WTC11 (cell line): ENCODE results near the gene HLTF. TPM values are rescaled to one million over a fixed set of nuclear protein-coding genes. Genes with fewer than 3 reads are reported as not detected.
A peak's percentile ranks its signal among the peaks of the same experiment; 100 is the strongest.

Experiments
- ATAC-seq: fragments of 200-7000 bp; cut with Tn5 transposase; 2 replicates; pipeline ENCODE4 v1.10.0; 2021; ENCODE audit warnings: mild to moderate bottlenecking, moderate library complexity
- Bru-seq: library from RNA; stranded (reverse); fragments of 400-500 nt; gene quantifications from one replicate; lab custom pipeline; 2021; lab: Mats Ljungman, UMichigan
- CTCF ChIA-PET: fragments of 300-600 bp; sonication (Branson Sonifier 250); formaldehyde crosslinking; loops from one replicate; lab custom pipeline; 2021; ENCODE audit warnings: antibody characterized with exemption; lab: Charles Lee
- POLR2A ChIA-PET: fragments of 350-600 bp; sonication (Branson Sonifier 250); formaldehyde crosslinking; loops from one replicate; lab custom pipeline; 2021; ENCODE audit warnings: antibody characterized with exemption; lab: Charles Lee
- DNase-seq: peaks from one replicate; pipeline ENCODE4 v3.0.0; 2021; ENCODE audit warnings: low spot score
- H3K27ac Mint-ChIP-seq: 2 replicates; pipeline ENCODE4 v1.8.0; 2021; ENCODE audit warnings: mixed read lengths
- H3K27me3 Mint-ChIP-seq: 2 replicates; pipeline ENCODE4 v1.8.0; 2021; ENCODE audit warnings: low read depth, mild to moderate bottlenecking, moderate library complexity, mixed read lengths
- H3K36me3 Mint-ChIP-seq: 2 replicates; pipeline ENCODE4 v1.8.0; 2021; ENCODE audit warnings: mixed read lengths
- H3K4me1 Mint-ChIP-seq: 2 replicates; pipeline ENCODE4 v1.8.0; 2022; ENCODE audit warnings: mixed read lengths
- H3K4me3 Mint-ChIP-seq: 2 replicates; pipeline ENCODE4 v1.8.0; 2021; ENCODE audit warnings: mild to moderate bottlenecking, moderate library complexity, mixed read lengths
- H3K9me3 Mint-ChIP-seq: 2 replicates; pipeline ENCODE4 v1.8.0; 2021; ENCODE audit warnings: mixed read lengths
- CREB1 ChIP-seq: sonication (generic); formaldehyde crosslinking; IDR thresholded peaks from 2 replicates; pipeline ENCODE4 v1.8.0; 2023; ENCODE audit warnings: mild to moderate bottlenecking, missing genetic modification reagents
- ELF4 ChIP-seq: sonication (generic); formaldehyde crosslinking; IDR thresholded peaks from 2 replicates; pipeline ENCODE4 v1.8.1; 2022; ENCODE audit warnings: low read depth, mild to moderate bottlenecking, moderate library complexity, missing genetic modification reagents
- EMX1 ChIP-seq: fragments of 250-450 bp; sonication (Bioruptor Pico); IDR thresholded peaks from 2 replicates; pipeline ENCODE4 v1.8.0; 2021; ENCODE audit warnings: mild to moderate bottlenecking
- ESRRA ChIP-seq: sonication (generic); formaldehyde crosslinking; IDR thresholded peaks from 2 replicates; pipeline ENCODE4 v1.8.1; 2022; ENCODE audit warnings: mild to moderate bottlenecking, missing genetic modification reagents, borderline replicate concordance
- FOXJ3 ChIP-seq: sonication (generic); formaldehyde crosslinking; IDR thresholded peaks from 2 replicates; pipeline ENCODE4 v1.9.0; 2021; ENCODE audit warnings: missing genetic modification reagents, mild to moderate bottlenecking, borderline replicate concordance
- HMGA2 ChIP-seq: fragments of 250-450 bp; sonication (Bioruptor Pico); IDR thresholded peaks from 2 replicates; pipeline ENCODE4 v1.4.0; 2021; ENCODE audit warnings: mild to moderate bottlenecking, moderate library complexity
- JAZF1 ChIP-seq: fragments of 250-450 bp; sonication (Bioruptor Pico); IDR thresholded peaks from 2 replicates; pipeline ENCODE4 v1.9.0; 2021; ENCODE audit warnings: moderate library complexity, mild to moderate bottlenecking, inconsistent platforms
- KAT7 ChIP-seq: sonication (generic); formaldehyde crosslinking; IDR thresholded peaks from 2 replicates; pipeline ENCODE4 v1.8.1; 2023; ENCODE audit warnings: missing genetic modification reagents, mild to moderate bottlenecking, borderline replicate concordance
- TEAD4 ChIP-seq: sonication (generic); formaldehyde crosslinking; IDR thresholded peaks from 2 replicates; pipeline ENCODE4 v1.8.0; 2022; ENCODE audit warnings: mild to moderate bottlenecking, missing genetic modification reagents
- TP53 ChIP-seq: sonication (generic); formaldehyde crosslinking; IDR thresholded peaks from 2 replicates; pipeline ENCODE4 v1.8.1; 2023; ENCODE audit warnings: mild to moderate bottlenecking, missing genetic modification reagents
- ZNF232 ChIP-seq: sonication (generic); formaldehyde crosslinking; IDR thresholded peaks from 2 replicates; pipeline ENCODE4 v1.8.0; 2022; ENCODE audit warnings: mild to moderate bottlenecking, missing genetic modification reagents
- ZNF423 ChIP-seq: fragments of 250-450 bp; sonication (Bioruptor Pico); IDR thresholded peaks from 2 replicates; pipeline ENCODE4 v2.1.2; 2022; ENCODE audit warnings: mild to moderate bottlenecking, moderate library complexity
- long read RNA-seq, 3 experiments: library from RNA in 1 of 3; library from capped mRNA in 1 of 3; library from polyadenylated mRNA in 1 of 3; unstranded in 2 of 3; stranded (forward) in 1 of 3; transcript quantifications; one replicate each; pipeline ENCODE4 v2.0.0, GENCODE V29; 2021
- total RNA-seq: library from RNA; stranded (reverse); gene quantifications from 3 replicates; pipeline ENCODE4 v1.2.3, GENCODE V29; 2021
- TF ChIP-seq, protein P1 (sequence below): sonication (generic); formaldehyde crosslinking; IDR thresholded peaks from 2 replicates; pipeline ENCODE4 v1.8.0; 2023; ENCODE audit warnings: mild to moderate bottlenecking, missing genetic modification reagents
- TF ChIP-seq, protein P2 (sequence below): sonication (generic); formaldehyde crosslinking; conservative IDR thresholded peaks from 2 replicates; pipeline ENCODE4 v1.8.1; 2023; ENCODE audit warnings: mild to moderate bottlenecking, low read depth, missing genetic modification reagents, moderate library complexity
- TF ChIP-seq, protein P3 (sequence below): sonication (generic); formaldehyde crosslinking; IDR thresholded peaks from 2 replicates; pipeline ENCODE4 v1.8.1; 2022; ENCODE audit warnings: mild to moderate bottlenecking, missing genetic modification reagents, moderate library complexity, borderline replicate concordance
- TF ChIP-seq, protein P4 (sequence below): sonication (generic); formaldehyde crosslinking; IDR thresholded peaks from 2 replicates; pipeline ENCODE4 v1.8.0; 2023; ENCODE audit warnings: missing genetic modification reagents, mild to moderate bottlenecking, borderline replicate concordance
- TF ChIP-seq, protein P5 (sequence below): sonication (generic); formaldehyde crosslinking; IDR thresholded peaks from 2 replicates; pipeline ENCODE4 v1.8.0; 2022; ENCODE audit warnings: mild to moderate bottlenecking, missing genetic modification reagents

HLTF gene, protein sequence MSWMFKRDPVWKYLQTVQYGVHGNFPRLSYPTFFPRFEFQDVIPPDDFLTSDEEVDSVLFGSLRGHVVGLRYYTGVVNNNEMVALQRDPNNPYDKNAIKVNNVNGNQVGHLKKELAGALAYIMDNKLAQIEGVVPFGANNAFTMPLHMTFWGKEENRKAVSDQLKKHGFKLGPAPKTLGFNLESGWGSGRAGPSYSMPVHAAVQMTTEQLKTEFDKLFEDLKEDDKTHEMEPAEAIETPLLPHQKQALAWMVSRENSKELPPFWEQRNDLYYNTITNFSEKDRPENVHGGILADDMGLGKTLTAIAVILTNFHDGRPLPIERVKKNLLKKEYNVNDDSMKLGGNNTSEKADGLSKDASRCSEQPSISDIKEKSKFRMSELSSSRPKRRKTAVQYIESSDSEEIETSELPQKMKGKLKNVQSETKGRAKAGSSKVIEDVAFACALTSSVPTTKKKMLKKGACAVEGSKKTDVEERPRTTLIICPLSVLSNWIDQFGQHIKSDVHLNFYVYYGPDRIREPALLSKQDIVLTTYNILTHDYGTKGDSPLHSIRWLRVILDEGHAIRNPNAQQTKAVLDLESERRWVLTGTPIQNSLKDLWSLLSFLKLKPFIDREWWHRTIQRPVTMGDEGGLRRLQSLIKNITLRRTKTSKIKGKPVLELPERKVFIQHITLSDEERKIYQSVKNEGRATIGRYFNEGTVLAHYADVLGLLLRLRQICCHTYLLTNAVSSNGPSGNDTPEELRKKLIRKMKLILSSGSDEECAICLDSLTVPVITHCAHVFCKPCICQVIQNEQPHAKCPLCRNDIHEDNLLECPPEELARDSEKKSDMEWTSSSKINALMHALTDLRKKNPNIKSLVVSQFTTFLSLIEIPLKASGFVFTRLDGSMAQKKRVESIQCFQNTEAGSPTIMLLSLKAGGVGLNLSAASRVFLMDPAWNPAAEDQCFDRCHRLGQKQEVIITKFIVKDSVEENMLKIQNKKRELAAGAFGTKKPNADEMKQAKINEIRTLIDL
- 62.4 to 84.0 TPM (median 73.8 TPM) in 3 replicates for total RNA-seq
- Bru-seq, nascent RNA: percentile 90 among the genes with signal in this experiment
- long read RNA-seq, experiment 1, full-length matches to known transcripts: 249 of 441 reads
- long read RNA-seq, experiment 1, partial matches to known transcripts: 65 of 441 reads
- long read RNA-seq, experiment 1, other reads (novel, unspliced or antisense): 127 of 441 reads
- long read RNA-seq, experiment 2, full-length matches to known transcripts: 9 of 63 reads
- long read RNA-seq, experiment 2, partial matches to known transcripts: 15 of 63 reads
- long read RNA-seq, experiment 2, other reads (novel, unspliced or antisense): 39 of 63 reads
- long read RNA-seq, experiment 3, partial matches to known transcripts: 5 of 8 reads
- long read RNA-seq, experiment 3, other reads (novel, unspliced or antisense): 2 of 8 reads

DNA sequence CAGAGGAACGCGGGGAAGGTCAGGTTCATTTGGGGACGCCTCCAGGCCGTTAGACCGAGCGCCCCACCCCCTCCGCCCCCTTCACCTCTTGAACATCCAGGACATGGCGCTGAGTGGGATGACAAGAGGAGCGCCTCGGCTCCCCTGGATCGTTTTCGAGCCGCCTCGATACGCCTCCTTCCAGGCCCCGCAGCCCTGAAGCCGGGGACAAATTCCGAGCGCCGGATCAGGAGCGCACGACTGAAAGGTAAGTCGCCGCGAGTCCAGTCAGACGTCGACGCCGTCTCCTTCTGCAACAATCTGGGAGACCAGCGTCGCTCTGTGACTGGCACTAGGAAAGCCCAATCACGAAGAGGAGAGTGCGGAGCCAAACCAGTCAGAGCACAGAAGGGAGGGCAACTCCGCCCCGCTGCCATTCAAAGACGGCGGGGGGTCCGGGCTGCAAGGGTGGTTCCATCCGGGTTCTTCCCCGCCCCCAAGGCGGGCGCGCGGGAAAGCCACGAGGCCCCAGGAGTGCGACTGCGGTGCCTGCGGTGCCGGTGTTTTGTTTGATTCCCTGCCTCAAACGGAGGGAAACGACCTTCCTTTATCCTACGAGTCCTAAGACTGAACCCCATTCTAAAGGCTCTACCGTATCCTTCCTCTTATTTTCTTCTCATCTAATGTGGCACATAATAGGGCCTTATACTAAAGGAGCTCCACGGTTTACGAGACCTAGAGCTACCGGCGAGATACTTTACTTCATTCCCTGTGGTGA, at the start of gene HLTF:
Gene HLTF, minus strand, starts transcription at position 302 of the 757 bp plus-strand sequence. Its CDS starts 197 bp downstream, at position 105.
- peaks cover 19% of the 10 kb centered on the region for H3K4me1 Mint-ChIP-seq
- DNase-seq (peak; percentile 98), ATAC-seq (peak; percentile 99)
- peaks cover 31% of the 10 kb centered on the region for H3K27me3 Mint-ChIP-seq
- H3K9me3 Mint-ChIP-seq: peaks cover 4% of the 10 kb centered on the region
- ChIA-PET POLR2A (interaction anchor here (0.6 kb wide), 1 partner anchor 19 kb away, joined by 3 read pairs; no protein-coding TSS in a partner anchor), CTCF (interaction anchor here (1.4 to 2.1 kb wide), 3 partner anchors 34 to 131 kb away, joined by 4 to 8 read pairs (median 5); no protein-coding TSS in a partner anchor)
- H3K4me3 Mint-ChIP-seq: peak within 1 kb of the TSS; percentile 90
- H3K36me3 Mint-ChIP-seq: peaks cover 24% of the 10 kb centered on the region
- H3K27ac Mint-ChIP-seq: peak within 1 kb of the TSS; percentile 92
- TF ChIP-seq CREB1: peak; percentile 96
- TF ChIP-seq TP53: peak; percentile 98
- TF ChIP-seq, protein P1, sequence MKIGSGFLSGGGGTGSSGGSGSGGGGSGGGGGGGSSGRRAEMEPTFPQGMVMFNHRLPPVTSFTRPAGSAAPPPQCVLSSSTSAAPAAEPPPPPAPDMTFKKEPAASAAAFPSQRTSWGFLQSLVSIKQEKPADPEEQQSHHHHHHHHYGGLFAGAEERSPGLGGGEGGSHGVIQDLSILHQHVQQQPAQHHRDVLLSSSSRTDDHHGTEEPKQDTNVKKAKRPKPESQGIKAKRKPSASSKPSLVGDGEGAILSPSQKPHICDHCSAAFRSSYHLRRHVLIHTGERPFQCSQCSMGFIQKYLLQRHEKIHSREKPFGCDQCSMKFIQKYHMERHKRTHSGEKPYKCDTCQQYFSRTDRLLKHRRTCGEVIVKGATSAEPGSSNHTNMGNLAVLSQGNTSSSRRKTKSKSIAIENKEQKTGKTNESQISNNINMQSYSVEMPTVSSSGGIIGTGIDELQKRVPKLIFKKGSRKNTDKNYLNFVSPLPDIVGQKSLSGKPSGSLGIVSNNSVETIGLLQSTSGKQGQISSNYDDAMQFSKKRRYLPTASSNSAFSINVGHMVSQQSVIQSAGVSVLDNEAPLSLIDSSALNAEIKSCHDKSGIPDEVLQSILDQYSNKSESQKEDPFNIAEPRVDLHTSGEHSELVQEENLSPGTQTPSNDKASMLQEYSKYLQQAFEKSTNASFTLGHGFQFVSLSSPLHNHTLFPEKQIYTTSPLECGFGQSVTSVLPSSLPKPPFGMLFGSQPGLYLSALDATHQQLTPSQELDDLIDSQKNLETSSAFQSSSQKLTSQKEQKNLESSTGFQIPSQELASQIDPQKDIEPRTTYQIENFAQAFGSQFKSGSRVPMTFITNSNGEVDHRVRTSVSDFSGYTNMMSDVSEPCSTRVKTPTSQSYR (CRISPR knock-in tag): peak; percentile 96
- peak; percentile 90; the same call in 1 of the 2 replicates for TF ChIP-seq ESRRA (CRISPR knock-in tag)
- TF ChIP-seq, protein P2, sequence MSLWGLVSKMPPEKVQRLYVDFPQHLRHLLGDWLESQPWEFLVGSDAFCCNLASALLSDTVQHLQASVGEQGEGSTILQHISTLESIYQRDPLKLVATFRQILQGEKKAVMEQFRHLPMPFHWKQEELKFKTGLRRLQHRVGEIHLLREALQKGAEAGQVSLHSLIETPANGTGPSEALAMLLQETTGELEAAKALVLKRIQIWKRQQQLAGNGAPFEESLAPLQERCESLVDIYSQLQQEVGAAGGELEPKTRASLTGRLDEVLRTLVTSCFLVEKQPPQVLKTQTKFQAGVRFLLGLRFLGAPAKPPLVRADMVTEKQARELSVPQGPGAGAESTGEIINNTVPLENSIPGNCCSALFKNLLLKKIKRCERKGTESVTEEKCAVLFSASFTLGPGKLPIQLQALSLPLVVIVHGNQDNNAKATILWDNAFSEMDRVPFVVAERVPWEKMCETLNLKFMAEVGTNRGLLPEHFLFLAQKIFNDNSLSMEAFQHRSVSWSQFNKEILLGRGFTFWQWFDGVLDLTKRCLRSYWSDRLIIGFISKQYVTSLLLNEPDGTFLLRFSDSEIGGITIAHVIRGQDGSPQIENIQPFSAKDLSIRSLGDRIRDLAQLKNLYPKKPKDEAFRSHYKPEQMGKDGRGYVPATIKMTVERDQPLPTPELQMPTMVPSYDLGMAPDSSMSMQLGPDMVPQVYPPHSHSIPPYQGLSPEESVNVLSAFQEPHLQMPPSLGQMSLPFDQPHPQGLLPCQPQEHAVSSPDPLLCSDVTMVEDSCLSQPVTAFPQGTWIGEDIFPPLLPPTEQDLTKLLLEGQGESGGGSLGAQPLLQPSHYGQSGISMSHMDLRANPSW (CRISPR knock-in tag): no peak
- TF ChIP-seq, protein P3, sequence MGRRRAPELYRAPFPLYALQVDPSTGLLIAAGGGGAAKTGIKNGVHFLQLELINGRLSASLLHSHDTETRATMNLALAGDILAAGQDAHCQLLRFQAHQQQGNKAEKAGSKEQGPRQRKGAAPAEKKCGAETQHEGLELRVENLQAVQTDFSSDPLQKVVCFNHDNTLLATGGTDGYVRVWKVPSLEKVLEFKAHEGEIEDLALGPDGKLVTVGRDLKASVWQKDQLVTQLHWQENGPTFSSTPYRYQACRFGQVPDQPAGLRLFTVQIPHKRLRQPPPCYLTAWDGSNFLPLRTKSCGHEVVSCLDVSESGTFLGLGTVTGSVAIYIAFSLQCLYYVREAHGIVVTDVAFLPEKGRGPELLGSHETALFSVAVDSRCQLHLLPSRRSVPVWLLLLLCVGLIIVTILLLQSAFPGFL (CRISPR knock-in tag): no peak
- TF ChIP-seq TEAD4 (CRISPR knock-in tag): peak; percentile 80; the same call in 1 of the 2 replicates
- peak; percentile 43; the same call in 1 of the 2 replicates for TF ChIP-seq ZNF423 (CRISPR knock-in tag)
- TF ChIP-seq FOXJ3: peak; percentile 75; the same call in 1 of the 2 replicates
- TF ChIP-seq ELF4 (CRISPR knock-in tag): peak; percentile 94; the same call in 1 of the 2 replicates
- TF ChIP-seq ZNF232: peak; percentile 69; the same call in 1 of the 2 replicates
- no peak for TF ChIP-seq JAZF1
- TF ChIP-seq, protein P4, sequence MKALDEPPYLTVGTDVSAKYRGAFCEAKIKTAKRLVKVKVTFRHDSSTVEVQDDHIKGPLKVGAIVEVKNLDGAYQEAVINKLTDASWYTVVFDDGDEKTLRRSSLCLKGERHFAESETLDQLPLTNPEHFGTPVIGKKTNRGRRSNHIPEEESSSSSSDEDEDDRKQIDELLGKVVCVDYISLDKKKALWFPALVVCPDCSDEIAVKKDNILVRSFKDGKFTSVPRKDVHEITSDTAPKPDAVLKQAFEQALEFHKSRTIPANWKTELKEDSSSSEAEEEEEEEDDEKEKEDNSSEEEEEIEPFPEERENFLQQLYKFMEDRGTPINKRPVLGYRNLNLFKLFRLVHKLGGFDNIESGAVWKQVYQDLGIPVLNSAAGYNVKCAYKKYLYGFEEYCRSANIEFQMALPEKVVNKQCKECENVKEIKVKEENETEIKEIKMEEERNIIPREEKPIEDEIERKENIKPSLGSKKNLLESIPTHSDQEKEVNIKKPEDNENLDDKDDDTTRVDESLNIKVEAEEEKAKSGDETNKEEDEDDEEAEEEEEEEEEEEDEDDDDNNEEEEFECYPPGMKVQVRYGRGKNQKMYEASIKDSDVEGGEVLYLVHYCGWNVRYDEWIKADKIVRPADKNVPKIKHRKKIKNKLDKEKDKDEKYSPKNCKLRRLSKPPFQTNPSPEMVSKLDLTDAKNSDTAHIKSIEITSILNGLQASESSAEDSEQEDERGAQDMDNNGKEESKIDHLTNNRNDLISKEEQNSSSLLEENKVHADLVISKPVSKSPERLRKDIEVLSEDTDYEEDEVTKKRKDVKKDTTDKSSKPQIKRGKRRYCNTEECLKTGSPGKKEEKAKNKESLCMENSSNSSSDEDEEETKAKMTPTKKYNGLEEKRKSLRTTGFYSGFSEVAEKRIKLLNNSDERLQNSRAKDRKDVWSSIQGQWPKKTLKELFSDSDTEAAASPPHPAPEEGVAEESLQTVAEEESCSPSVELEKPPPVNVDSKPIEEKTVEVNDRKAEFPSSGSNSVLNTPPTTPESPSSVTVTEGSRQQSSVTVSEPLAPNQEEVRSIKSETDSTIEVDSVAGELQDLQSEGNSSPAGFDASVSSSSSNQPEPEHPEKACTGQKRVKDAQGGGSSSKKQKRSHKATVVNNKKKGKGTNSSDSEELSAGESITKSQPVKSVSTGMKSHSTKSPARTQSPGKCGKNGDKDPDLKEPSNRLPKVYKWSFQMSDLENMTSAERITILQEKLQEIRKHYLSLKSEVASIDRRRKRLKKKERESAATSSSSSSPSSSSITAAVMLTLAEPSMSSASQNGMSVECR (CRISPR knock-in tag): peak; percentile 98
- TF ChIP-seq, protein P5, sequence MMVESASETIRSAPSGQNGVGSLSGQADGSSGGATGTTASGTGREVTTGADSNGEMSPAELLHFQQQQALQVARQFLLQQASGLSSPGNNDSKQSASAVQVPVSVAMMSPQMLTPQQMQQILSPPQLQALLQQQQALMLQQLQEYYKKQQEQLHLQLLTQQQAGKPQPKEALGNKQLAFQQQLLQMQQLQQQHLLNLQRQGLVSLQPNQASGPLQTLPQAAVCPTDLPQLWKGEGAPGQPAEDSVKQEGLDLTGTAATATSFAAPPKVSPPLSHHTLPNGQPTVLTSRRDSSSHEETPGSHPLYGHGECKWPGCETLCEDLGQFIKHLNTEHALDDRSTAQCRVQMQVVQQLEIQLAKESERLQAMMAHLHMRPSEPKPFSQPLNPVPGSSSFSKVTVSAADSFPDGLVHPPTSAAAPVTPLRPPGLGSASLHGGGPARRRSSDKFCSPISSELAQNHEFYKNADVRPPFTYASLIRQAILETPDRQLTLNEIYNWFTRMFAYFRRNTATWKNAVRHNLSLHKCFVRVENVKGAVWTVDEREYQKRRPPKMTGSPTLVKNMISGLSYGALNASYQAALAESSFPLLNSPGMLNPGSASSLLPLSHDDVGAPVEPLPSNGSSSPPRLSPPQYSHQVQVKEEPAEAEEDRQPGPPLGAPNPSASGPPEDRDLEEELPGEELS (CRISPR knock-in tag): peak; percentile 95
- no peak for TF ChIP-seq KAT7
- TF ChIP-seq EMX1: no peak
- no peak for TF ChIP-seq HMGA2
